ENCODE results near the gene F12. TPM values are rescaled to one million over a fixed set of nuclear protein-coding genes. Genes with fewer than 3 reads are reported as not detected.

F12 gene
- polyA plus RNA-seq (2013, experiment 1 of 2) = 1.2 TPM
- polyA plus RNA-seq (2013, experiment 2 of 2) = 1.3 TPM

GRCh38 chr5:177409043-177409801 lies at the start of gene F12:
Gene F12, minus strand, starts transcription at chr5:177409564. Its CDS starts 37 bp downstream, at chr5:177409527.
- H3K23ac ChIP-seq (ENCODE audit: low read length in 2 of 2) = no peak within 1 kb of the TSS
- no peak within 1 kb of the TSS for H4K91ac ChIP-seq (ENCODE audit: low read length)
- no peak within 1 kb of the TSS for H3K14ac ChIP-seq (ENCODE audit: low read length in 2 of 2)
- H2BK15ac ChIP-seq (ENCODE audit: low read depth, poor library complexity, severe bottlenecking) = no peak within 1 kb of the TSS
- H3K4me3 ChIP-seq (ENCODE audit: insufficient read depth in 1 of 2, low read depth in 1 of 2, low read length in 2 of 2) = no peak within 1 kb of the TSS
- no peaks in the 10 kb centered on the region for H3K9me3 ChIP-seq (ENCODE audit: control insufficient read depth, low read length)
- H3K9ac ChIP-seq (ENCODE audit: low read length) = no peak within 1 kb of the TSS
- peaks cover 0 to 64% of the 10 kb centered on the region in 2 experiments for H3K27me3 ChIP-seq (ENCODE audit: control insufficient read depth in 1 of 2, insufficient read depth in 1 of 2, low read length in 2 of 2)
- no peak within 1 kb of the TSS for H3K18ac ChIP-seq (ENCODE audit: low read depth in 1 of 2, low read length in 2 of 2)
- no peak for DNase-seq
- H2AK5ac ChIP-seq (ENCODE audit: low read length, severe bottlenecking) = no peak within 1 kb of the TSS
- H2BK12ac ChIP-seq (ENCODE audit: low read length in 2 of 2) = no peak within 1 kb of the TSS
- H4K8ac ChIP-seq (ENCODE audit: low read length) = no peak within 1 kb of the TSS
- WGBS = 92% methylated on average over 9 of the region's 9 CpGs
- H3K4ac ChIP-seq (ENCODE audit: low read depth in 1 of 2, low read length in 2 of 2) = no peak within 1 kb of the TSS
- H2BK120ac ChIP-seq (ENCODE audit: low read depth, low read length) = no peak within 1 kb of the TSS
- no peak within 1 kb of the TSS for H3K27ac ChIP-seq (ENCODE audit: low read length, poor library complexity, severe bottlenecking)
- no peak within 1 kb of the TSS for H3K4me2 ChIP-seq (ENCODE audit: low read length, poor library complexity, severe bottlenecking)
- no peak within 1 kb of the TSS for H2AFZ ChIP-seq (ENCODE audit: low read depth, low read length)
- no peaks in the 10 kb centered on the region for H3K36me3 ChIP-seq (ENCODE audit: control insufficient read depth in 1 of 2, insufficient read depth in 2 of 2, low read depth in 1 of 2, low read length in 2 of 2)
- H2BK5ac ChIP-seq (ENCODE audit: low read depth, low read length, poor library complexity, severe bottlenecking) = no peak within 1 kb of the TSS
- peaks cover 7% of the 10 kb centered on the region for H3K4me1 ChIP-seq (ENCODE audit: control insufficient read depth, insufficient read depth, low read depth, low read length)
- no peaks in the 10 kb centered on the region for H3K79me1 ChIP-seq (replicated peaks; ENCODE audit: low read length, poor library complexity, severe bottlenecking)

DNA sequence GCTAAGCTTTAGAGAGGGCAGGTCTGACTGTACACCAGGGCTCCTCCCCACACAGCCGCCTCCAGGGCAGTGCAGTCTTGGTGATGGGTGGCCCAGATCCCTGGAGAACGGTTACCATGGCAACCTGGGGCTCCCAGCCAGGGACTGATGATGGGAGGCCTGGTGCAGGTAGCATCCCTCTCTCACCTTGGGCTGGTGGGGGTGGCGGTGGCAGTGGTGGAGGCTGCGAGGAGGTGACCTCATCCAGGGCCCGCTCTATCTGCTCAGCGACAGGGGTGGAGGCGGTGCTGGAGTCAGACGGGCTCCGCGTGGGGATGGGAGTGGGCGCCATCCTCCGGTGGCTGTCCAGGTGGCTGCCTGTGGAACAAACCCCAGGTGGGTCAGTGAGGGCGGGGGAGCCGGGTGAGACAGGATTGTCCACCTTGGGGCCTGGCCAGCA lies 49.6 kb upstream of the F12 start:
- Histone ChIP-seq H2AK5ac (ENCODE audit: low read length, severe bottlenecking) (no peak overlapping the region), H3K79me1 (replicated peaks; ENCODE audit: low read length, poor library complexity, severe bottlenecking) (peaks cover 8% of the 10 kb centered on the region), H3K4me2 (ENCODE audit: low read length, poor library complexity, severe bottlenecking) (no peak overlapping the region)

GRCh38 chr5:177457852-177458681 lies 48.7 kb upstream of the F12 start:
- Histone ChIP-seq H3K23ac (ENCODE audit: low read length in 2 of 2) (no peak overlapping the region), H3K27ac (ENCODE audit: low read length, poor library complexity, severe bottlenecking) (no peak overlapping the region), H2BK15ac (ENCODE audit: low read depth, poor library complexity, severe bottlenecking) (no peak overlapping the region), H4K91ac (ENCODE audit: low read length) (no peak overlapping the region), H3K9me3 (ENCODE audit: control insufficient read depth, low read length) (no peaks in the 10 kb centered on the region), H2BK5ac (ENCODE audit: low read depth, low read length, poor library complexity, severe bottlenecking) (no peak overlapping the region), H3K79me1 (replicated peaks; ENCODE audit: low read length, poor library complexity, severe bottlenecking) (peaks cover 9% of the 10 kb centered on the region), H3K9ac (ENCODE audit: low read length) (no peak overlapping the region), H4K8ac (ENCODE audit: low read length) (no peak overlapping the region), H2AK5ac (ENCODE audit: low read length, severe bottlenecking) (no peak overlapping the region), H3K36me3 (ENCODE audit: control insufficient read depth in 1 of 2, insufficient read depth in 2 of 2, low read depth in 1 of 2, low read length in 2 of 2) (peaks cover 55 to 68% of the 10 kb centered on the region in 2 experiments), H3K4me2 (ENCODE audit: low read length, poor library complexity, severe bottlenecking) (no peak overlapping the region), H3K4me3 (ENCODE audit: insufficient read depth in 1 of 2, low read depth in 1 of 2, low read length in 2 of 2) (no peak overlapping the region), H2BK12ac (ENCODE audit: low read length in 2 of 2) (no peak overlapping the region), H3K4me1 (ENCODE audit: control insufficient read depth, insufficient read depth, low read depth, low read length) (peaks cover 37% of the 10 kb centered on the region), H3K14ac (ENCODE audit: low read length in 2 of 2) (no peak overlapping the region), H3K18ac (ENCODE audit: low read depth in 1 of 2, low read length in 2 of 2) (no peak overlapping the region), H2BK120ac (ENCODE audit: low read depth, low read length) (no peak overlapping the region), H3K27me3 (ENCODE audit: control insufficient read depth in 1 of 2, insufficient read depth in 1 of 2, low read length in 2 of 2) (no peaks in the 10 kb centered on the region), H3K4ac (ENCODE audit: low read depth in 1 of 2, low read length in 2 of 2) (no peak overlapping the region), H2AFZ (ENCODE audit: low read depth, low read length) (no peak overlapping the region)
- WGBS = 89% methylated on average over 20 of the region's 20 CpGs
- no peak for DNase-seq

More for the DNA sequence above, 49.6 kb upstream of the F12 start:
- no peak overlapping the region for H2BK120ac ChIP-seq (ENCODE audit: low read depth, low read length)
- no peak overlapping the region for H2AFZ ChIP-seq (ENCODE audit: low read depth, low read length)
- WGBS = 92% methylated on average over 14 of the region's 14 CpGs
- no peak overlapping the region for H3K9ac ChIP-seq (ENCODE audit: low read length)
- H4K91ac ChIP-seq (ENCODE audit: low read length) = no peak overlapping the region
- H3K4me1 ChIP-seq (ENCODE audit: control insufficient read depth, insufficient read depth, low read depth, low read length) = peaks cover 34% of the 10 kb centered on the region
- H3K9me3 ChIP-seq (ENCODE audit: control insufficient read depth, low read length) = no peaks in the 10 kb centered on the region
- no peak overlapping the region for H3K18ac ChIP-seq (ENCODE audit: low read depth in 1 of 2, low read length in 2 of 2)
- H3K27ac ChIP-seq (ENCODE audit: low read length, poor library complexity, severe bottlenecking) = no peak overlapping the region
- no peak overlapping the region for H3K14ac ChIP-seq (ENCODE audit: low read length in 2 of 2)
- no peak overlapping the region for H3K4me3 ChIP-seq (ENCODE audit: insufficient read depth in 1 of 2, low read depth in 1 of 2, low read length in 2 of 2)
- no peak overlapping the region for H4K8ac ChIP-seq (ENCODE audit: low read length)
- no peak overlapping the region for H3K4ac ChIP-seq (ENCODE audit: low read depth in 1 of 2, low read length in 2 of 2)
- no peak overlapping the region for H3K23ac ChIP-seq (ENCODE audit: low read length in 2 of 2)
- no peak overlapping the region for H2BK12ac ChIP-seq (ENCODE audit: low read length in 2 of 2)
- H3K27me3 ChIP-seq (ENCODE audit: control insufficient read depth in 1 of 2, insufficient read depth in 1 of 2, low read length in 2 of 2) = no peaks in the 10 kb centered on the region
- H2BK5ac ChIP-seq (ENCODE audit: low read depth, low read length, poor library complexity, severe bottlenecking) = no peak overlapping the region
- no peak overlapping the region for H2BK15ac ChIP-seq (ENCODE audit: low read depth, poor library complexity, severe bottlenecking)
- H3K36me3 ChIP-seq (ENCODE audit: control insufficient read depth in 1 of 2, insufficient read depth in 2 of 2, low read depth in 1 of 2, low read length in 2 of 2) = peaks cover 62 to 72% of the 10 kb centered on the region in 2 experiments
- DNase-seq = peak; percentile 35
